NB4 (cell line): Measurements from ENCODE around the gene TNFAIP6.
A peak's percentile ranks its signal among the peaks of the same experiment; 100 is the strongest.
"Not testable (repeated sequence)": the region's sequence is repeated elsewhere in the genome, so short reads cannot be mapped to it uniquely, and the experiment has no call there.

Source experiments
- DNase-seq: peaks from one replicate; pipeline ENCODE4 v3.0.0; 2010; ENCODE audit warnings: low read depth
- H3K4me3 ChIP-seq: one replicate; pipeline ENCODE4 v1.5.1; 2011; ENCODE audit warnings: mild to moderate bottlenecking, low read depth, low read length, moderate library complexity
- MAX ChIP-seq: IDR thresholded peaks from 2 replicates; pipeline ENCODE4 v1.6.1; 2011; ENCODE audit warnings: low read depth, low read length
- MYC ChIP-seq: IDR thresholded peaks from 2 replicates; pipeline ENCODE4 v1.6.1; 2011; ENCODE audit warnings: low read depth, low read length
- POLR2A ChIP-seq: IDR thresholded peaks from 2 replicates; pipeline ENCODE4 v1.6.1; 2011; ENCODE audit warnings: mild to moderate bottlenecking; ENCODE audit not compliant: insufficient read length; ENCODE audit errors: extremely low read depth
- TF ChIP-seq, protein P1 (sequence below): IDR thresholded peaks from one replicate; pipeline ENCODE4 v1.5.1; 2012; ENCODE audit warnings: low read depth, low read length

TNFAIP6 gene

GRCh38 chr2:151357359-151357758, at the start of gene TNFAIP6:
TSS of gene TNFAIP6 (plus strand) at chr2:151357592. CDS start at chr2:151357667, 75 bp downstream.
- TF ChIP-seq MAX (peak; percentile 13; the same call in 1 of the 2 replicates), MYC (no peak)
- no peak within 1 kb of the TSS for H3K4me3 ChIP-seq
- DNase-seq = peak; percentile 78

GRCh38 chr2:151310313-151310712, 47.1 kb upstream of the TNFAIP6 start:
- DNase-seq, H3K4me3 ChIP-seq: not testable (repeated sequence)

GRCh38 chr2:151312440-151312839, 45.0 kb upstream of the TNFAIP6 start:
- DNase-seq, H3K4me3 ChIP-seq: not testable (repeated sequence)

- DNase-seq = peak; percentile 67
- TF ChIP-seq POLR2A = no peak
- no peak for TF ChIP-seq MYC
- TF ChIP-seq, protein P1, sequence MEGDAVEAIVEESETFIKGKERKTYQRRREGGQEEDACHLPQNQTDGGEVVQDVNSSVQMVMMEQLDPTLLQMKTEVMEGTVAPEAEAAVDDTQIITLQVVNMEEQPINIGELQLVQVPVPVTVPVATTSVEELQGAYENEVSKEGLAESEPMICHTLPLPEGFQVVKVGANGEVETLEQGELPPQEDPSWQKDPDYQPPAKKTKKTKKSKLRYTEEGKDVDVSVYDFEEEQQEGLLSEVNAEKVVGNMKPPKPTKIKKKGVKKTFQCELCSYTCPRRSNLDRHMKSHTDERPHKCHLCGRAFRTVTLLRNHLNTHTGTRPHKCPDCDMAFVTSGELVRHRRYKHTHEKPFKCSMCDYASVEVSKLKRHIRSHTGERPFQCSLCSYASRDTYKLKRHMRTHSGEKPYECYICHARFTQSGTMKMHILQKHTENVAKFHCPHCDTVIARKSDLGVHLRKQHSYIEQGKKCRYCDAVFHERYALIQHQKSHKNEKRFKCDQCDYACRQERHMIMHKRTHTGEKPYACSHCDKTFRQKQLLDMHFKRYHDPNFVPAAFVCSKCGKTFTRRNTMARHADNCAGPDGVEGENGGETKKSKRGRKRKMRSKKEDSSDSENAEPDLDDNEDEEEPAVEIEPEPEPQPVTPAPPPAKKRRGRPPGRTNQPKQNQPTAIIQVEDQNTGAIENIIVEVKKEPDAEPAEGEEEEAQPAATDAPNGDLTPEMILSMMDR = no peak
- no peak for TF ChIP-seq MAX
- H3K4me3 ChIP-seq = no peak overlapping the region
Measured at GRCh38 chr2:151315381-151315903, 42.0 kb upstream of the TNFAIP6 start.

DNA sequence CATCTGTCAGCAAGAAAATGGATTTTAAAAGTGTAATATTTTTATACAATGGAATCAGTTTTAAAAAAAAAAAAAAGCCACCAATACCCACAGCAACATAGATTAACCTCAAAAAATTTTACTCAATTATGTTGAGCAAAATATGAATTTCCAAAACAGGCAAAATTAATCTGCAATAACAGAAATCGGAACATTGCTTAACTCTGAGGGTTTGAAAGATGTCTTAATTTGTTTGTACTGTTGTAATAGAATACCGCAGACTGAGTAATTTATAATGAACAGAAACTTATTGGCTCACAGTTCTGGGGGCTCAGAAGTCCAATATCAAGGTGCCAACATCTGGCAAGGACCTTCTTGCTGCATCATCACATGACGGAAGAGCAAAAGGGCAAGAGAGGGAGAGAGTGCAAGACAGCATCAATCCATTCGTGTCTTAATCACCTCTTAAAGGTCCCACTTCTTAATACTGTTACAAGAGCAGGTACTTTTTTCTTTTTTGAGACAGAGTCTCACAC, 31.8 kb upstream of the TNFAIP6 start:
- no peak for DNase-seq
- no peak overlapping the region for H3K4me3 ChIP-seq
- TF ChIP-seq MYC (no peak), MAX (no peak), POLR2A (no peak)
- TF ChIP-seq, protein P1 = no peak

DNA sequence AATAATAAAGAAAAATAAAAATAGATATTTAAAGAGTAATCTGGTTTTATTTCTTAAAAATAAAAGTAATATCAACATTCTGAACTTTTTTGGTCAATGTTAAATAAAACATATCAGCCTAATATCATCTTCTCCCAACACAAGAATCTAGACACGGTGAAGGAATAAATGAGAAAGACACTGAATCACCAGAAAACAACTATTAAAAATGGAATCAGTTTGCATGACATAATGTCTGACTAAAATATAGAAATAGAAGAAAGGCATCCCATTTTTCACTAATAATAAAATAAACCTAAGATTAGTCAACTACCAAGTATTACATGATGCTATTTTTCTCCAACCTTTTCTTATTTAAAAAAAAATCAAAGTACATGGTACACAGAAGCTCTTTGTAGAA, 30.8 kb upstream of the TNFAIP6 start:
- H3K4me3 ChIP-seq = no peak overlapping the region
- no peak for TF ChIP-seq POLR2A
- TF ChIP-seq MYC = no peak
- TF ChIP-seq, protein P1 = no peak
- no peak for TF ChIP-seq MAX
- DNase-seq = no peak

- no peak for DNase-seq
- TF ChIP-seq, protein P1 = no peak
- TF ChIP-seq MYC (no peak), POLR2A (no peak), MAX (no peak)
- no peak overlapping the region for H3K4me3 ChIP-seq
Measured at GRCh38 chr2:151329998-151330397, 27.4 kb upstream of the TNFAIP6 start.
